H9 (cell line): Measurements from ENCODE around the gene MRPL14. TPM values are rescaled to one million over a fixed set of nuclear protein-coding genes. Genes with fewer than 3 reads are reported as not detected.
A peak's percentile ranks its signal among the peaks of the same experiment; 100 is the strongest.

Experiments
- DNase-seq: peaks from one replicate; pipeline ENCODE4 v3.0.0-alpha.2; 2017
- H2AFZ ChIP-seq: one replicate; pipeline ENCODE4 v1.6.1; 2013; ENCODE audit warnings: mild to moderate bottlenecking, low read length, control low read depth, moderate library complexity
- H2AK5ac ChIP-seq: 2 replicates; pipeline ENCODE4 v1.6.1; 2013; ENCODE audit warnings: low read length, control low read depth, mixed read lengths; ENCODE audit not compliant: insufficient read length
- H2BK120ac ChIP-seq: one replicate; pipeline ENCODE4 v1.6.1; 2013; ENCODE audit warnings: low read depth, mild to moderate bottlenecking, low read length, control low read depth, inconsistent platforms; ENCODE audit not compliant: poor library complexity, severe bottlenecking
- H2BK12ac ChIP-seq: 2 replicates; pipeline ENCODE4 v1.6.1; 2013; ENCODE audit warnings: low read length, control low read depth, mixed read lengths, low read depth; ENCODE audit not compliant: insufficient read length
- H2BK15ac ChIP-seq: 2 replicates; pipeline ENCODE4 v1.6.1; 2013; ENCODE audit warnings: low read depth, low read length, control low read depth
- H2BK20ac ChIP-seq: one replicate; pipeline ENCODE4 v1.6.1; 2013; ENCODE audit warnings: low read depth, mild to moderate bottlenecking, low read length, control low read depth, inconsistent platforms; ENCODE audit not compliant: poor library complexity, severe bottlenecking
- H2BK5ac ChIP-seq: 2 replicates; pipeline ENCODE4 v1.6.1; 2013; ENCODE audit warnings: low read length, control low read depth, mixed read lengths; ENCODE audit not compliant: insufficient read length
- H3K14ac ChIP-seq: 2 replicates; pipeline ENCODE4 v1.6.1; 2013; ENCODE audit warnings: low read length, control low read depth; ENCODE audit not compliant: insufficient read depth
- H3K18ac ChIP-seq: 2 replicates; pipeline ENCODE4 v1.6.1; 2013; ENCODE audit warnings: low read depth, mild to moderate bottlenecking, mixed read lengths, low read length, control low read depth; ENCODE audit not compliant: insufficient read length
- H3K23ac ChIP-seq: 2 replicates; pipeline ENCODE4 v1.6.1; 2013; ENCODE audit warnings: low read length, control low read depth, mixed read lengths, low read depth; ENCODE audit not compliant: insufficient read length
- H3K23me2 ChIP-seq: 2 replicates; pipeline ENCODE4 v1.6.1; 2013; ENCODE audit warnings: low read depth, mild to moderate bottlenecking, mixed read lengths, low read length, control low read depth; ENCODE audit not compliant: insufficient read length, poor library complexity, severe bottlenecking
- H3K27ac ChIP-seq: 2 replicates; pipeline ENCODE4 v1.5.1; 2013; ENCODE audit warnings: low read length, control low read depth, mixed read lengths, low read depth; ENCODE audit not compliant: insufficient read length
- H3K27me3 ChIP-seq: 2 replicates; pipeline ENCODE4 v1.6.1; 2013; ENCODE audit warnings: low read length, control low read depth, inconsistent platforms; ENCODE audit not compliant: insufficient read depth
- H3K4ac ChIP-seq: 2 replicates; pipeline ENCODE4 v1.6.1; 2013; ENCODE audit warnings: low read depth, mild to moderate bottlenecking, control low read depth, inconsistent platforms, low read length, moderate library complexity
- H3K4me1 ChIP-seq: 2 replicates; pipeline ENCODE4 v1.6.1; 2013; ENCODE audit warnings: low read length, control low read depth, inconsistent platforms; ENCODE audit not compliant: insufficient read depth
- H3K4me2 ChIP-seq: 2 replicates; pipeline ENCODE4 v1.6.1; 2013; ENCODE audit warnings: low read length, control low read depth, mixed read lengths; ENCODE audit not compliant: insufficient read length, insufficient read depth
- H3K56ac ChIP-seq: 2 replicates; pipeline ENCODE4 v1.6.1; 2013; ENCODE audit warnings: low read depth, mild to moderate bottlenecking, mixed read lengths, low read length, control low read depth; ENCODE audit not compliant: insufficient read length
- H3K79me1 ChIP-seq: 2 replicates; pipeline ENCODE4 v1.6.1; 2013; ENCODE audit warnings: low read depth, mild to moderate bottlenecking, moderate library complexity, low read length, control low read depth, inconsistent platforms; ENCODE audit not compliant: insufficient read depth, poor library complexity, severe bottlenecking
- H3K79me2 ChIP-seq: 2 replicates; pipeline ENCODE4 v1.6.1; 2013; ENCODE audit warnings: low read length, control low read depth, inconsistent platforms; ENCODE audit not compliant: insufficient read depth
- H3K9ac ChIP-seq: 2 replicates; pipeline ENCODE4 v1.6.1; 2013; ENCODE audit warnings: low read length, control low read depth, mixed read lengths; ENCODE audit not compliant: insufficient read length; ENCODE audit errors: extremely low read depth
- H3K9me3 ChIP-seq: one replicate; pipeline ENCODE4 v1.6.1; 2013; ENCODE audit warnings: low read depth, low read length, inconsistent platforms; ENCODE audit not compliant: control insufficient read depth
- H3T11ph ChIP-seq: one replicate; pipeline ENCODE4 v1.6.1; 2013; ENCODE audit warnings: mild to moderate bottlenecking, low read length, control low read depth, inconsistent platforms
- H4K20me1 ChIP-seq: one replicate; pipeline ENCODE4 v1.6.1; 2013; ENCODE audit not compliant: control insufficient read depth, insufficient read length, insufficient read depth
- H4K5ac ChIP-seq: 2 replicates; pipeline ENCODE4 v1.6.1; 2013; ENCODE audit warnings: low read depth, mild to moderate bottlenecking, mixed read lengths, low read length, control low read depth; ENCODE audit not compliant: insufficient read length
- H4K8ac ChIP-seq: replicated peaks from 2 replicates; pipeline ENCODE4 v1.6.1; 2013; ENCODE audit warnings: low read length, control low read depth, mixed read lengths, low read depth; ENCODE audit not compliant: insufficient read length
- H4K91ac ChIP-seq: 2 replicates; pipeline ENCODE4 v1.6.1; 2013; ENCODE audit warnings: low read depth, mild to moderate bottlenecking, moderate library complexity, mixed read lengths, low read length, control low read depth; ENCODE audit not compliant: insufficient read length
- H3K27ac Mint-ChIP-seq, 3 experiments: 2 replicates in 2 of 3; 3 replicates in 1 of 3; pipeline ENCODE4 v1.8.0; 2020 to 2021; ENCODE audit warnings: mixed read lengths in 3 of 3, mild to moderate bottlenecking in 1 of 3, moderate library complexity in 1 of 3
- H3K27me3 Mint-ChIP-seq: 2 replicates; pipeline ENCODE4 v1.8.0; 2021; ENCODE audit warnings: low read depth, mild to moderate bottlenecking, moderate library complexity, mixed read lengths
- H3K36me3 Mint-ChIP-seq, 3 experiments: 2 replicates in 2 of 3; 3 replicates in 1 of 3; pipeline ENCODE4 v1.8.0; 2020 to 2021; ENCODE audit warnings: low read depth in 3 of 3, mixed read lengths in 3 of 3; ENCODE audit not compliant: insufficient read depth in 1 of 3
- H3K4me1 Mint-ChIP-seq, 2 experiments: 2 replicates each; pipeline ENCODE4 v1.8.0; 2020; ENCODE audit warnings: mixed read lengths in 2 of 2
- H3K4me3 Mint-ChIP-seq, 2 experiments: 2 replicates in 1 of 2; 3 replicates in 1 of 2; pipeline ENCODE4 v1.8.0; 2020 to 2021; ENCODE audit warnings: mild to moderate bottlenecking in 2 of 2, mixed read lengths in 2 of 2, moderate library complexity in 1 of 2
- H3K9me3 Mint-ChIP-seq, 2 experiments: 2 replicates in 1 of 2; 3 replicates in 1 of 2; pipeline ENCODE4 v1.8.0; 2020; ENCODE audit warnings: mild to moderate bottlenecking in 2 of 2, mixed read lengths in 2 of 2, moderate library complexity in 1 of 2
- WGBS: extraction: QIAGEN DNeasy Blood & Tissue Kit; methylation state at CpG from one replicate; pipeline ENCODE4 v1.1.7; 2013; ENCODE audit warnings: missing lambda C conversion rate, low lambda C conversion rate, mixed read lengths; ENCODE audit not compliant: insufficient read length; ENCODE audit errors: extremely low coverage; 5-methylcytosine and 5-hydroxymethylcytosine counted together
- total RNA-seq: library from RNA; stranded (reverse); gene quantifications from 2 replicates; pipeline ENCODE4 v1.2.1, GENCODE V29; 2021
- TF ChIP-seq, protein P1 (sequence below): fragments of 200-600 bp; sonication (generic); conservative IDR thresholded peaks from 3 replicates; pipeline ENCODE4 v1.8.0; 2021; ENCODE audit warnings: antibody characterized with exemption, mild to moderate bottlenecking

MRPL14 gene
- total RNA-seq, 1 experiment from 2014 or later = 80.1 TPM

DNA sequence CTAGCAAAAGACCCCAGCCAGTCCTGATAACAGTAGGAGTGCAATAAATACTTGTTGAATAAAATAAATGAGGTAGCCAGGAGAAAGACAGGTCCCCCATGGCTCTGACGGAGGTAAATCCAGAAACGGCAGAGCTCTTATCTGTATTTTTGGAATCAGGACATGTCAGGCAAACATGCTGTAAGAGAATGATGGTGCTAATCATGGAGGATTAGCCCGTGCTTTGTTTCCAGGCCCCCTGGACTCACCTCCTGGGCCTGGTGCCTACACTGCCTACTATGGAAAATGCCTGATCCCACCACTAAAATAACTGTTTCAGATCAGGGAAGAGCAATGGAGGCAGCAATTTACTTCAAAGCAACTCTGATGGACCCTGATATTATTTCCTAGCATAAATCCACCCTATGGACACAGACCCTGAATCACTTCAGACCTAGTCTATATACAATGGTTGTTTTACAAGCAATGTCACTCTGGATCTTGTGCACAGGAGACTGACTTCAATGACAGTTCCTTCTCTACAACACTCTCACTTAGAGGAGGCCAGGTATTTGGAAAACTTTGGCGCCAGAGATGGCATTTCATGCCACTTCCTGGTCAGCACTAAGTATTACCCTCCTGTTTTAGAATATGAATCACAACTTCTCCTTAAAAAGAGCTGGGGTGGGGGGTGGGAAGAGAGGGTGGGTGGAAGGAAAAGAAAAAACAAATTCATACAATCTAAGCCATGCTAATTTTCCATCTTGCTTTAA is 6.4 kb downstream of the MRPL14 start:
- Mint-ChIP-seq H3K9me3 (no peaks in the 10 kb centered on the region), H3K36me3 (peaks cover 0 to 18% (median 17%) of the 10 kb centered on the region in 3 experiments; a peak in 4 of 7 replicates), H3K27ac (peak overlapping the region in 1 of 3 experiments; percentile 62; a peak in 1 of 7 replicates), H3K4me1 (peaks cover 58 to 66% of the 10 kb centered on the region in 2 experiments), H3K4me3 (no peak overlapping the region), H3K27me3 (no peaks in the 10 kb centered on the region)
- no peak overlapping the region for H2BK120ac ChIP-seq
- TF ChIP-seq, protein P1, sequence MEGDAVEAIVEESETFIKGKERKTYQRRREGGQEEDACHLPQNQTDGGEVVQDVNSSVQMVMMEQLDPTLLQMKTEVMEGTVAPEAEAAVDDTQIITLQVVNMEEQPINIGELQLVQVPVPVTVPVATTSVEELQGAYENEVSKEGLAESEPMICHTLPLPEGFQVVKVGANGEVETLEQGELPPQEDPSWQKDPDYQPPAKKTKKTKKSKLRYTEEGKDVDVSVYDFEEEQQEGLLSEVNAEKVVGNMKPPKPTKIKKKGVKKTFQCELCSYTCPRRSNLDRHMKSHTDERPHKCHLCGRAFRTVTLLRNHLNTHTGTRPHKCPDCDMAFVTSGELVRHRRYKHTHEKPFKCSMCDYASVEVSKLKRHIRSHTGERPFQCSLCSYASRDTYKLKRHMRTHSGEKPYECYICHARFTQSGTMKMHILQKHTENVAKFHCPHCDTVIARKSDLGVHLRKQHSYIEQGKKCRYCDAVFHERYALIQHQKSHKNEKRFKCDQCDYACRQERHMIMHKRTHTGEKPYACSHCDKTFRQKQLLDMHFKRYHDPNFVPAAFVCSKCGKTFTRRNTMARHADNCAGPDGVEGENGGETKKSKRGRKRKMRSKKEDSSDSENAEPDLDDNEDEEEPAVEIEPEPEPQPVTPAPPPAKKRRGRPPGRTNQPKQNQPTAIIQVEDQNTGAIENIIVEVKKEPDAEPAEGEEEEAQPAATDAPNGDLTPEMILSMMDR = no peak
- no peak overlapping the region for H3K14ac ChIP-seq
- H2BK12ac ChIP-seq = no peak overlapping the region
- H3K27me3 ChIP-seq = no peaks in the 10 kb centered on the region
- H3K23ac ChIP-seq = no peak overlapping the region
- no peaks in the 10 kb centered on the region for H3K23me2 ChIP-seq
- H4K5ac ChIP-seq = no peak overlapping the region
- H2BK15ac ChIP-seq = no peak overlapping the region
- no peak overlapping the region for H3K27ac ChIP-seq
- no peak overlapping the region for H2BK20ac ChIP-seq
- no peak overlapping the region for H3T11ph ChIP-seq
- H3K4me2 ChIP-seq = no peak overlapping the region
- no peak overlapping the region for H3K18ac ChIP-seq
- H4K20me1 ChIP-seq = no peaks in the 10 kb centered on the region
- no peak overlapping the region for H2AK5ac ChIP-seq
- no CpG with 5 or more reads among the region's 4 CpGs for WGBS
- DNase-seq = no peak
- no peak overlapping the region for H3K56ac ChIP-seq
- H4K91ac ChIP-seq = no peak overlapping the region
- no peak overlapping the region for H4K8ac ChIP-seq
- no peaks in the 10 kb centered on the region for H3K9me3 ChIP-seq
- H3K4me1 ChIP-seq = peaks cover 2% of the 10 kb centered on the region; the same call in 1 of the 2 replicates
- no peak overlapping the region for H2BK5ac ChIP-seq
- peaks cover 19% of the 10 kb centered on the region for H3K79me1 ChIP-seq
- no peak overlapping the region for H2AFZ ChIP-seq
- H3K9ac ChIP-seq = no peak overlapping the region
- no peak overlapping the region for H3K4ac ChIP-seq
- peaks cover 70% of the 10 kb centered on the region for H3K79me2 ChIP-seq
